Fibroblast of skin of back (primary cell): ENCODE data around the gene CSNK2A2. TPM values are rescaled to one million over a fixed set of nuclear protein-coding genes. Genes with fewer than 3 reads are reported as not detected.

ENCODE experiments used
- DNase-seq: peaks from one replicate; pipeline ENCODE4 v3.0.0-alpha.2; 2013
- polyA plus RNA-seq, 2 experiments: library from polyadenylated mRNA; unstranded; fragments of 120-200 nt; gene quantifications; one replicate each; pipeline ENCODE4 v1.2.1, GENCODE V29; 2013; ENCODE audit not compliant: insufficient read length in 2 of 2

The CSNK2A2 gene
- 50.6 TPM for polyA plus RNA-seq (2013, experiment 1 of 2; ENCODE audit: insufficient read length)
- polyA plus RNA-seq (2013, experiment 2 of 2; ENCODE audit: insufficient read length), result 53.1 TPM

DNA sequence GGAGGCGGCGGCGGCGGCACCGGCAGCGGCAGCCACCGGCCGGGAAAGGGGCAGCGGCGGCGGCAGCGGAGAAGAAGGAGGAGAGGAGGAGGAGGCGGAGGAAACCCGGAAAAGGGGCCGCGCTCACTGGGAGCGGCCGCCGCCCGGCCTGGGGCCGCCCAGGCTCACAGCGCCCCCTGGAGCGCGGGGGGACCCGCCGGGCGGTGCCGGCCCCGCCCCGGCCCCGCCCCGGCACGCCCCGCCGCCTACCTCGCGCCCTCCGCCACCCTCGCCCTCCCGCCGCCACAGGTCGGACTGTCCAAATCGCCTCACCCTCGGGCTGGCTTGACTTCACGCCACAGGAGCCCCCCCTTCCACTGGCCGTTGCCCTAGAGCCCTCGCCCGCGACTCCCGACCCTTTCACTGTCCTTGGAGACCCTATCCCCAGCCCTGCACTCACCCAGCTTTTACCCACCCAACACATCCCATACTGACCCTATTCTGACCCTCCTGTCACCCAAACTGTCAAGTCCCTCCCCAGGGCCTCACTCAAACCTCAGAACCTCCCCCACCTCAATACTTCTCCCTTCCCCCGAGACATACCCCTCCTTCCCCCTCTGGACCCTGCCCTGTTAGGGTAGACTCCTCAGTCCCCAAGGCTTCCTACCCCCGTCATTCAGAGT, at the start of gene CSNK2A2:
Gene CSNK2A2 (minus strand): TSS at position 85 of the 662 bp plus-strand sequence. CDS start 370 bp downstream, outside the sequence.
- DNase-seq, result peak; percentile 76

DNA sequence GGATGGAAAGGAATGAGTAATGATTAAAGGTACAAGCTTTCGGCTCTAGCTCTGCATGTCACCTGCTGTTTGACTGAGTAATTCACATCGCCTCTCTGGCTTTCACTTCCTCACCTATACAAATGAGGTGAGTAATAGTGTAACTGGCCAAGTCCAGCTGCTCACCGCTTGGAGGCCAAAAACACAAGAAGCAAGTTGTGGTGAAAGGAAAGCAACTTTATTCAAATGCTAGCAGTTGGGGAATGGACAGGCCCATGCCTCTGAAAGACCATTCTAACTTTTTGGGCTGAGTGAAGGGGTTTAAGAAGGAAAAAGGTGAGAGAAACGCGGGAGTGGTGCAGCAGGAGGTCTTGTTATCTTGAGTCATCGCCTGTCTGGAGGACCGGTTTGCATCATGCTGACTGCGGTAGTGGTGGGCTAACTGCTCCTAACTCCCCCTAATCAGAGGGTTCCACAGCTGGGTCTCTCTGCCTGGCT, 45.7 kb upstream of the CSNK2A2 start:
- DNase-seq, result no peak

DNA sequence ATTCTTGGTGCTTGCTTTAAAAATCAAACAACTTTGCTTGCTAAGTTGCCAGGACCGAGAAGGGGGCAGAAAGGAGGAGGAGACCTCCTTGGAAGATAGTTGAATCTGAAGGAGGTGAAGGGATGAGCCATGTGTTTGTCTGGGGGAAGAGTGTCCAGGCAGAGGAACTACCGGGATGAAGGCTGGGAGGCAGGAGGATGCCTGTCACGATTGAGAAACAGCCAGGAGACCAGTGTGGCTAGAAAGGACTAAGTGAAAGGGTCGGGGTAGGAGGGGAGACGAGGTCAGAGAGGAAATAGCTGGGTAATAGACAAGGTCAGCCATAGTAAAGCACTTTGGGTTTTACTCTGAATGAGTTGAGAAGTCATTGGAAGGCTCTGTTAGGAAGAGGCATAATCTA, 38.9 kb upstream of the CSNK2A2 start:
- DNase-seq, result no peak

DNA sequence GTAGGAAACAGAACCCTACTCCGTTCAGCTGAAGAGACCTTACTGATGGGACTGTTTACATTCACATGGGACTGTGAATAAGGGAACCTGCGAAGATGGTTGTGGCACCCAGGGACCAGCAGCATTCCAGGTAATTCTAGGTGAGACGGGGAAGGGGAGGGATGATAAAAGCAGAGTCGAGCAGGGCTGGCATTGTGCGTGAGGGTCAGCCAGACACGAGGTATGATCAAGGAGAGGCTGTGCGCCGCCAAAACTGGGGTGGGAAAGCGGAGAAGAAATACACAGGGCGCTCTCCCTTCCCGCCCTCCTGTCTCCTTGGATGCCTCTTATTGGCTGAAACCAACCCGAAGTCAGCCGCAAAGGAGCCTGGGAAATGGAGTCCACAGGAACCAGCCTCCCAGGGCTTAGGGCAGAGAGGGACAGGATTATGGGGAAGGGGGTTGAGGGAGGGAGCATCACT, 38.4 kb upstream of the CSNK2A2 start:
- DNase-seq, result peak; percentile 71

DNA sequence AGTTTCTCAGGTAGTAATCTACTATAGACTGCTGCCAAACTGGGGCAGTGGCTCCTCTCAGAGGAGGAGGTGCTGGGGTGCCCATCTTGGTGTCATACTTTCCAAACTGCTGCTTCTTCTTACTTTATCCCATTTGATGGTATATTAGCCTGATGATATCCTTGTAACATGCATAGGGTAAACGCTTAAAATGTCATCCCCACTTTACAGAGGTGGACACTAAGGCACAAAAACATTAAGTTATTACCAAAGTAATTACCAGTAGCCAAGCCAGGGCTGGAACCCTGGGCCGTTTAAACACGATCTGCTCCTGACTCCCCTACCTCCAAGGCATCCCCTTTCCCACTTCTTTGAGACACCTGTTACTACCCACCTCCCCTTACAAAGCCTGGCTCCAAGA, 37.8 kb upstream of the CSNK2A2 start:
- DNase-seq, result no peak

DNA sequence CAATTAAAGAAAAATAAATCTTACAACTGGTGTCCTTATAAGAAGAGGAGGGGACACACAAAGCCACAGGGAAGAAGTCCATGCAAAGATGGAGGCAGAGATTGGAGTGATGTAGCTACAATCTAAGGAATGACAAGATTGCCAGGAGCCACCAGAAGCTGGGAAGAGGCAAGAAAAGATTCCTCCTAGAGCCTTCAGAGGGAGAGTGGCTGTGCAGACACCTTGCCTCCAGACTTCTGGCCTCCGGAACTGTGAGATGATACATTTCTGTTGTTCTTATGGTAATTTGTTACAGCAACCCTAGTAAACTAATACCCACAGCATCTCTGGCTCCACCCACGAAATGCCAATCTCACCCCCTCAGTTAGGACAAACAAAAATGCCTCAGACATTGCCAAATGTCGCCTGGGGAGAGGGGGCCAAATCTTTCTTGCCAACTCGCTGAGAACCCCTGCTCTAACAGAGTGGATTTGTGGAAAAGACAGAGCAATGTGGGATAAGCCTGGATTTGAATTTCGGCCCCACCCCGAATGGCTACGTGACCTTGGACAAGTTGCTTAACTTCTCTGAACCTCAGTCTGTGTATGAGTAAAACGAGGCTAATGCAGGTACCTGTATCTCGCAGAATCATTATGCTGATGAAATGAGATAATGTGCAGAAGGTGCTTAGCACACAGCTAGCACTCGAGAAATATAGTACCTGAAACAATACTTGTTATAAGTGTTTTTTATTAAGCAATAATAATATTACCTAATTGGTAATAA, 37.1 kb upstream of the CSNK2A2 start:
- no peak for DNase-seq

DNA sequence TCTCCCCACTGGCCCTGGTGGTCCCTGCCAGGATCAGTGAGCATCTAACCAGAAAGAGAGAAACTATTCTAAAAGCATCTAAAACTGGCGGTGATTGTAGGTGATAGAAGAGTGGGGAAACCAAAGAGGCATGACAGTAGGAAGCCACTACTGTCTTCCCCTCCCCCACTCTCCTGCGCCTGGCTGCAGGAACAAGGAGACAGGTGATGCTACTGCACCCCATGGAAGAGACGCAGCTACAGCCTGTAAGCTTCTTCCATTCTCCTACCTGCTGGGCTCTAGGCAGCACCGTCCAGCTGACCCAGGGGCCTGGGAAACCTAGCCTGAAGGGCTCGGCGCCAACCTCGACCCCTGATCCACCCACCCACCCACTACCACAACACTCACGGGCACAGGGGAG, 32.4 kb upstream of the CSNK2A2 start:
- DNase-seq, result no peak

DNA sequence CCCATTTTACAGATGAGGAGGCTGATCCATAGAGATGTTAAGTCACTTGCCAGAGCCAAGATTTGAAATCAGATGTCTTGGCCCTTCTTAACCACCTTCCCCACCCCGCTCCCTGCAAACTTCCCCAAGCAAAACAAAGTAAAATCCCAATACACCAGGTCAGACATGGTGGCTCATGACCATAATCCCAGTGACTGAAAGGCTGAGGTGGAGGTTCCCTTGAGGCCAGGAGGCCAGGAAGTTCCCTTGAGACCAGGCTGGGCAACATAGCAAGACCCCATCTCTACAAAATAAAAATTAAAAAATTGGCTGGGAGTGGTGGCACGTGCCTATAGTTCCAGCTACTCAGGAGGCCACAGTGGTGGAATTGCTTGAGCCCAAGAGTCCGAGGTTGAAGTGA, 28.9 kb upstream of the CSNK2A2 start:
- no peak for DNase-seq

DNA sequence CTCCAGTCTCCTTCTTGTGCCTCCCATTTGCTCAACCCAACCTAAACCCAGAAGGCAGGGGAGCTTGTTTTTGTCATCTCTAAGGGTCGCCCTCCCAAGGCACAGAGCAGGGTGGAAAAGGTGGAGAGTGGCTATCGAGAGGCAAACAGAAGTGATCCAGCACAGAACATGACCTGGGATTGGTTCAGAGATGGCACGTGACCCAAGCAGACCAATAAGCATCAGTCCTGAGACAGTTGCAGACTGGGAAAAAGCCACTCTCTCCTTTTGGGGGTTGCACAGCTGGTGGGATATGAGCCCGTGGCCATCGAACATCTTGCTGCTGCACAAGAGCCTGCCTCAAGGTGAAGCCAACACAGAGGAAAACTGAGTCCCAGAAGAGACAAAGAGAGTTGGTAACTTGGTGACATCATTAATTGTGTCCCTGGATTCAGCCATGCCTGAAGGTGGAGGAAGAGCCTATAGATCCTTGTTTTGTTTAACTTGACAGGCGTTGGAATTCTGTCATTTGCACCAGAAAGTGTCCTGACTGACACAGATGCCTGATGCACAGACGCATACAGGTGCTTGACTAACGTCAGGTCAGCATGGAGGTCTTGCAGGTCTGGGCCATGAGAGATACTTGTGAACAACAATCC, 28.2 kb upstream of the CSNK2A2 start:
- no peak for DNase-seq

DNA sequence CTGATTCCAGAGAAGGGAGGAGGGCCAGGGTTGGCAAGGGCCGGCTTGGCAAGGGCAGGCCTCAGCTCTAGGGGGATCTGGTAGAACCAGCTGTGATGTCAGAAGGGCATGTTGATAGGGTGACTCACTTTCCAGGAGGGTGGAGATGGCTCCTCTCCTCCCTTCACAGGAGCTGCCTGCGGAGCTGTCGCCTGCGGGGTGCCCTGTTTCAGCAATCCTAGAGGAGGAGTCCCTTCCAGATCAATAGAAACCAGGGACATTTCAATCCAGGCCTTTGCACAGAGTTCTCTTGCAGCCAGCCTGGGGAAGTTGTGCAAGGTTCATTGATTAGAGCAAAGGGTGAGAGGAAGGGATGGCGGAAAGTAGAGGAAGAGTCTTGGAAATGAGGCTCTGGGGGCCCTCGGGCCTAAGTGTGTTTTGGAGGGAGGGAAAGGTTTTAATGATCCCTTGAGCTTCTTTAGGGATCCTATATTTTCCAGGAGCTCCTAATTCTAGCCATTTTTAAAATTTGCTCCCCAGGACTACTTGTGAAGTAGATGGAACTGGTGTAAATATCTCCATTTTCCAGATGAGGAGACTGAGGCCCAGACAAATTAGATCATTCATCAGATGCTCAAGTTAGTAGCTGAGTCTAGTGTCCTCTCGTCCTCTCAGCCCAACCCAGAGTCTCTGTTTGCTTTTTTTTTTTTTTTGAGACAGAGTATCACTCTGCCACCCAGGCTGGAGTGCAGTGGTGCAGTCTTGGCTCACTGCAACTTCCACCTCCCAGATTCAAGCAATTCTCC, 24.8 kb upstream of the CSNK2A2 start:
- DNase-seq, result peak; percentile 50

DNA sequence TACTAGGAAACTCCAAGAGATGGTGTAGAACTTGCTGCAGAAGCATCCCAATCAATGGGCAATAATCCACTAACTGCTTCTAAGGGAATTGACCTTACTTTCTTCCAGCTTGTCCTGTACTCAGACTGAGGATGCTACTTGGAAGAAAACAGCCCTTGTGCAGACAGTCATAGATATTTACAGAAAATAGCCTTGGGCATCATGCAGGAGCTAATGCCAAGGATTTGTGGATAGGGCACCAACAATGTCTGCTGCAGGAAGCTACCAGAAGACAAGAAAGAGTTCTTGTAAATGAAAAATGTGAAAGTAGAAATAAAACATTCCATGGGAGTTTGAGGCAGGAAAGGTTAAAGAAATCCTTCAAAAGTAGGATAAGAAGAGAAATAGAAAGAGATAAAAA, 21.5 kb upstream of the CSNK2A2 start:
- DNase-seq, result no peak

DNA sequence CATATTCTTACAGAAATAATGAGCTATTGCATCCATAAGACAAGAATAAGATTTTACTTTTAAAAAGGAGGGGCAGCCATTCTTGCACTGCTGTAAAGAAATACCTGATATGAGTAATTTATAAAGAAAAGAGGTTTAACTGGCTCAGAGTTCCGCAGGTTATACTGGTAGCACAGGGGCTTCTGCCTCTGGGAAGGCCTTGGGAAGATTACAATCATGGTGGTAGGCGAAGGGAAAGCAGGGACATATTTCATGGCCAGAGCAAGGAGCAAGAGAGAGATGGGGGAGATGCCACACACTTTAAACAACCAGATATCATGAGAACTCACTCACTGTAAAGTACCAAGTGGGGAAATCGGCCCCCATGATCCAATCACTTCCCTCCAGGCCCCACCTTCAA, 20.9 kb upstream of the CSNK2A2 start:
- no peak for DNase-seq

DNA sequence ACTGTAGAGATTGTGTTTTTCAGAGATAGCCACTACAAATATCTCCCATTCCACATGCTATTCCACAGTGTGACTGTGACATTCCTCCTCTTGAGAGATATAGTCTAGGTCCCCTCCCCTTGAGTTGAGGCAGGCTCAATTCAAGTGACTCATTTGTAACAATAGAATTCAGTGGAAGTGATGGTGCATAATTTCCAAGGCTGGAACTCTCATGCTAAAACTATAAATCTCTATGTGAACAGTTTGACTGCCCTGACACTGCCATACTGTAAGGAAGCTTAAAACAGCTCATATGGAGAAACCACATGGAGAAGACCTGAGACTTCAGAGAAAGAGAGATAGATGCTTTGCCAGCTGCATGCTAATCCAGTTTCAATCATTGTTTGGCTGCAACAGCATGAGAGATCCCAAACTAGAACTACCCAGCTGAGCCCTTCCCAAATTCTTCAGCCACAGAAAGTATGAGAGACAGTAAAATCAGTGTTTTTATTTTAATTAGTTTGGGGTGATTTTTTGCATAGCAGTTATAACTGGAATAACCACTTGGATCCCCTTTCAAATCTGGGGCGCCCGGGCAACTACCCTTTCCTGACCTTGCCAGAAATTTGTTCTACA, 19.5 kb upstream of the CSNK2A2 start:
- no peak for DNase-seq

DNA sequence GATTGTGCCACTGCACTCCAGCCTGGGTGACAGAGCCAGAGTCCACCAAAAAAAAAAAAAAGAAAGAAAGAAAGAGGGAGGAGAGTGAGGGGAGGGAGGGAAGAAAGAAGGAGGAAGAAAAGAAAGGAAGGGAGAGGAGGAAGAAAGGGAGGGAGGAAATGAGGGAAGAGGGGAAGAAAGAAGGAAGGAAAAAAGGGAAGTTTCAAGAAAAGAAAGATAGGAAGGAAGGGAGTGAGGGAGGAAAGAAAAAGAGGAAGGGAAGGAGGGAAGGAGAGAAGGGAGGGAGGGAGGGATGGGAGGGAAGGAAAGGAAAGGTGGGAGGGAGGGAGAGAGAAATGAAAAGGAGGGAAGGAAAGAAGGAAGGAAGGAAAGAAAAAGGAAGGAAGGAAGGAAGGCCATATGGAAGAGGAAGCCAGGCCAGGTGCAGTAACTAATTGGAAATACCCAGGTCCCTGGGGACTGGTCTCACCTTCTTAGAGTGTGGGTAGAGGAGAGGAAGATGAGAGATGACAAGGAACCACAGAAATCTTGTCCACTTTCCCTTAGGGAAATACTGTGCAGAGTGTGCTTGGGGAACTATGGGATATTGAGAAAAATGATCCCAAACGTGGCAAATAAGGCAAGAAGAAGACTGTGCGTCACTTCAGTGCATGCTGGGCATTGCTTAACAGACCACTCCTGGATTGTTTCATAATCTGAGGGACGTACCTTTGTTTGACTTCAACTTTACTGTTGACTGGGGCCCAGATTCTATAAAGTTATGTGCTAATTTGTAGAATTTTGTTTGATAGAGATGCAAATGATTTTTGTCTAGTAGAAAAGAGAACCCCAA, 15.1 kb upstream of the CSNK2A2 start:
- DNase-seq, result no peak

DNA sequence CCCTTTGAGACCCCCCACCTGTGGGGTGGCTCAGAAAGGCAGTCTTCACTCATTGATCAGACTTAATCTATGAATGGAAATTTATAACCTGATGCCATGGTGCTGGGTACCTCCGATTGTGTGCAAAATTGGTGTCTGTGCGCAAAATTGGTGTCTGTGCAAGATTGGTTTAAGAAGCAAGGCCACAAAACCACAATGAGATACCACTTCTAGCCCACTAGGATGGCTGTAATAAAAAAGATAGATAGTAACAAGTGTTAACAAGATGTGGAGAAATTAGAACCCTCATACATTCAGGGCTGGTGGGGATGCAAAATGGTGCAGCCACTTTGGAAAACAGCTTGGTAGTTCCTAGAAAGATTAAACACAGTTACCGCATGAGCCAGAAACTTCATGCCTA, 13.9 kb upstream of the CSNK2A2 start:
- DNase-seq, result no peak

DNA sequence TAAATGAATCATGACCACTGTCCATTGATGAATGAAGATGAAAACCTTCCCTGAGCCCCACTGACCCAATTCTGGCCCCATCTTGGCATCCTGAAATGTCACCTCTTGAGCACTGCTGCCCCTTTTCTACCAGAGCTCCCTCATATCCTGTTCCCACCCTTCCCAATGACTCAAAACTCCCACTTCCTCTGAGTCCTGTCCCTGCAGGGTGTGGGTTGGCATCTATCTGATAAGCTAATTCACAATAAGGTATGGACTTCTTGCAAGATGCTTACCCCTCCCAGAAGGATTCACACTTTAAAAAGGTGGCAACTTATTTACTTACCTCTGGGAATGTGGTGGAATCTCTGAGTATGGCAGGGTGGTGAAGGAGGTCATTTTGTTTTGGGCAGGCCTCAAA, 13.3 kb upstream of the CSNK2A2 start:
- no peak for DNase-seq

DNA sequence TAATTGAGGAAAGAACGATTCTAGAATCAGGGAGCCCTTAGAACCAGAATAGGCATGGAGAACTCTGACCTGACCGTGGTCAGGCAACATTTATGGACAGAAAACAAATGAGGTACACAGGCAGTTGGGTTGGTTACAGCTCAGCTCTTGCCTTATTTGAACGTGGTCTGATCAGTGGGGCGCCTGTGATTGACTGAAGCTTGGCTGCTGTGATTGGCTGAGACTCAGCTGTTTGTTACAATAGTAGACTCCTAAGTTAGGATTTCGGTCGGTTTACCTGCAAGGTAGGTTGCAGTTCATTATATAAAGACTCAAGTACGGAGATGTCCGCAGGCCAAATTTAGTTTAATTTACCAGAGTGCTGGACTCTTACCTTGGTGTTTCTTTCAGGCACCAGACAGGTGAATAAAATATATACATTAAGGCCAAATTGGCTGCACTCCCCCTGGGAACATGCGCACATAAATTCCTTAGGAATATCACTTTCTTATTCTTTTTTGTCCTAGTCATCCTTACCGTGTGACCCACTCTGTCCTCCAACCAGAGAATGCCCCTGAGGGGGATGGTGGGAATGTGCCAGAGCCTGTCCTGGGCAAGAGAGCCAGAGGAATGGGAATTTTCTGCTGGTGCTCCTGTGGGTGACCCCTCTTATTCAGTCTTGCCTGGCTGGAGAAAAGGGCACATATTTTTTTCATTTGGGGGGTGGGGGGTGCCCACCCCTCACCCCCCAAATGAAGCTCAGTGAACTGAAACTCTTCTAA, 7.5 kb upstream of the CSNK2A2 start:
- DNase-seq, result no peak

DNA sequence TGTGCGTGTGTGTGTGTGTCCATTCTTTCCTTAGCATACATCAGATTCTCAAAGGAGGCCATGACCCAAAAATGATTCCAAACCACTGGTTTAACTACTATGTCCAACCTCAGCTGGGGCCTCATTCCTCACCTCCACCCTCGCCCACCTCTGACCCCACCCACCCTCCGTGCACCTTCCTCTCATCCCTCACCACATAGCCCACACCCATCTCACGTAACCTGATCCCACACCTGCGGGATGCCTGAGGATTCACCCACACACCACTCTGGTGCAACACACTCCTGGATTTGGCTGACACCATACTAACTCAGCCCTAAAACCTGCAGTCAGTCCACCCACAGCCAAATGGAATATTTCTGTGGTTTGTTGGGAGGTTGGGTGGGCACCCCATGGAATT, 3.3 kb upstream of the CSNK2A2 start:
- no peak for DNase-seq

DNA sequence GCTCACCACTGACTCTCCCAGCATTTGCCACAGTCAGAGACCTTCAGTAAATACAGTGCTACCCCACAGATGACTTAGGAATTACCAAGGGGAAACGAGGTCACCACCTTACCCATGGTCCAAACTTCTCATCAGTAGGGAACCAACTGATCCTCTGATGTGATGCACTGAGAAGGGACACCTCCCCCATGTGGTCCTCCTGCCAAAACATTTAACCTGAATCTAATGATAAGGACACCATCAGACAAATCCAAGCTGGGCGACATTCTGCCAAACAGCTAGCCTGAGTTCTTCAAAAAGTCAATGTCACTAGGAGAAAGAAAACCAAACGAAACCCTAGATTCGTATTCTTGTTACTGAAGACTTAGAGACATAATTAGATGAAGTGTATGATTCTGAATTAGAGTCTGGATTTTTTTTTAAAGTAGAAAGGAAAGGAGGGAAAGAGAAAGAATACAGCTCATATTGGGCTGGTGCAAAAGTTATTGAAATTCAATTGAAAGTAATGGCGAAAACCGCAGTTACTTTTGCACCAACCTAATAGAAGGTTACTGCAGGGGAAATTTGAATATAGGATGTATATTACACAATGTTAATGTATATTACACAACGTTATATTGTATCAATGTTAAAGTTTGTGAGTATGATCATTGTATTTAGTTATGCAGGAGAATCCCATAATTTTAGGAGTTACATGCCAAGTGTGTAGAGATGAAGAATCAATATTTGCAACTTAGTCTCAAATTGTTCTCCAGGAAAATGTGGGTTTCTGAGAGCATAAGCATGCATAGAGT, 2.3 kb upstream of the CSNK2A2 start:
- no peak for DNase-seq
